Activated T-cell treated with anti-CD3 and anti-CD28 coated beads, Interleukin-2, amount 50 U/mL, for 24 hours (primary cell): ENCODE measurements around the gene NID2.

Experiments used
- DNase-seq: peaks from one replicate; pipeline ENCODE4 v3.0.0-alpha.2; 2020
- H3K27ac Mint-ChIP-seq: 2 replicates; pipeline ENCODE4 v1.8.0; 2020; ENCODE audit warnings: mild to moderate bottlenecking, mixed read lengths
- H3K27me3 Mint-ChIP-seq: 2 replicates; pipeline ENCODE4 v1.8.0; 2020; ENCODE audit warnings: mixed read lengths
- H3K36me3 Mint-ChIP-seq: 2 replicates; pipeline ENCODE4 v1.8.0; 2020; ENCODE audit warnings: low read depth, mixed read lengths
- H3K4me1 Mint-ChIP-seq: 2 replicates; pipeline ENCODE4 v1.8.0; 2020; ENCODE audit warnings: low read depth, mixed read lengths
- H3K4me3 Mint-ChIP-seq: 2 replicates; pipeline ENCODE4 v1.8.0; 2020; ENCODE audit warnings: mild to moderate bottlenecking, moderate library complexity, mixed read lengths
- H3K9me3 Mint-ChIP-seq: 2 replicates; pipeline ENCODE4 v1.8.0; 2020; ENCODE audit warnings: mixed read lengths

NID2 gene, protein sequence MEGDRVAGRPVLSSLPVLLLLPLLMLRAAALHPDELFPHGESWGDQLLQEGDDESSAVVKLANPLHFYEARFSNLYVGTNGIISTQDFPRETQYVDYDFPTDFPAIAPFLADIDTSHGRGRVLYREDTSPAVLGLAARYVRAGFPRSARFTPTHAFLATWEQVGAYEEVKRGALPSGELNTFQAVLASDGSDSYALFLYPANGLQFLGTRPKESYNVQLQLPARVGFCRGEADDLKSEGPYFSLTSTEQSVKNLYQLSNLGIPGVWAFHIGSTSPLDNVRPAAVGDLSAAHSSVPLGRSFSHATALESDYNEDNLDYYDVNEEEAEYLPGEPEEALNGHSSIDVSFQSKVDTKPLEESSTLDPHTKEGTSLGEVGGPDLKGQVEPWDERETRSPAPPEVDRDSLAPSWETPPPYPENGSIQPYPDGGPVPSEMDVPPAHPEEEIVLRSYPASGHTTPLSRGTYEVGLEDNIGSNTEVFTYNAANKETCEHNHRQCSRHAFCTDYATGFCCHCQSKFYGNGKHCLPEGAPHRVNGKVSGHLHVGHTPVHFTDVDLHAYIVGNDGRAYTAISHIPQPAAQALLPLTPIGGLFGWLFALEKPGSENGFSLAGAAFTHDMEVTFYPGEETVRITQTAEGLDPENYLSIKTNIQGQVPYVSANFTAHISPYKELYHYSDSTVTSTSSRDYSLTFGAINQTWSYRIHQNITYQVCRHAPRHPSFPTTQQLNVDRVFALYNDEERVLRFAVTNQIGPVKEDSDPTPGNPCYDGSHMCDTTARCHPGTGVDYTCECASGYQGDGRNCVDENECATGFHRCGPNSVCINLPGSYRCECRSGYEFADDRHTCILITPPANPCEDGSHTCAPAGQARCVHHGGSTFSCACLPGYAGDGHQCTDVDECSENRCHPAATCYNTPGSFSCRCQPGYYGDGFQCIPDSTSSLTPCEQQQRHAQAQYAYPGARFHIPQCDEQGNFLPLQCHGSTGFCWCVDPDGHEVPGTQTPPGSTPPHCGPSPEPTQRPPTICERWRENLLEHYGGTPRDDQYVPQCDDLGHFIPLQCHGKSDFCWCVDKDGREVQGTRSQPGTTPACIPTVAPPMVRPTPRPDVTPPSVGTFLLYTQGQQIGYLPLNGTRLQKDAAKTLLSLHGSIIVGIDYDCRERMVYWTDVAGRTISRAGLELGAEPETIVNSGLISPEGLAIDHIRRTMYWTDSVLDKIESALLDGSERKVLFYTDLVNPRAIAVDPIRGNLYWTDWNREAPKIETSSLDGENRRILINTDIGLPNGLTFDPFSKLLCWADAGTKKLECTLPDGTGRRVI (N-terminal part only)

GRCh38 chr14:52068615-52069306 lies at the start of gene NID2:
Gene NID2, minus strand, starts transcription at chr14:52069059. Its CDS starts 65 bp downstream, at chr14:52068994.
- peak within 1 kb of the TSS; percentile 69 for H3K4me3 Mint-ChIP-seq
- peaks cover 28% of the 10 kb centered on the region for H3K4me1 Mint-ChIP-seq
- H3K36me3 Mint-ChIP-seq = no peaks in the 10 kb centered on the region
- no peak within 1 kb of the TSS for H3K27ac Mint-ChIP-seq
- DNase-seq = peak; percentile 69
- no peaks in the 10 kb centered on the region for H3K9me3 Mint-ChIP-seq
- peaks cover 59% of the 10 kb centered on the region for H3K27me3 Mint-ChIP-seq

GRCh38 chr14:52117111-52117832 lies 48.4 kb upstream of the NID2 start:
- Mint-ChIP-seq H3K4me1 (no peaks in the 10 kb centered on the region), H3K9me3 (no peaks in the 10 kb centered on the region), H3K36me3 (no peaks in the 10 kb centered on the region), H3K27ac (no peak overlapping the region), H3K4me3 (no peak overlapping the region), H3K27me3 (no peaks in the 10 kb centered on the region)
- DNase-seq = no peak

GRCh38 chr14:52115286-52115685 lies 46.4 kb upstream of the NID2 start:
- H3K27me3 Mint-ChIP-seq = no peaks in the 10 kb centered on the region

GRCh38 chr14:52112336-52113018 lies 43.6 kb upstream of the NID2 start:
- no peaks in the 10 kb centered on the region for H3K9me3 Mint-ChIP-seq
- H3K4me1 Mint-ChIP-seq = no peaks in the 10 kb centered on the region
- no peak for DNase-seq
- H3K4me3 Mint-ChIP-seq = no peak overlapping the region
- no peaks in the 10 kb centered on the region for H3K36me3 Mint-ChIP-seq
- H3K27me3 Mint-ChIP-seq = no peaks in the 10 kb centered on the region
- no peak overlapping the region for H3K27ac Mint-ChIP-seq

More at GRCh38 chr14:52115286-52115685, 46.4 kb upstream of the NID2 start:
- no peak overlapping the region for H3K27ac Mint-ChIP-seq
- DNase-seq = no peak
- no peaks in the 10 kb centered on the region for H3K36me3 Mint-ChIP-seq
- H3K4me1 Mint-ChIP-seq = no peaks in the 10 kb centered on the region
- H3K4me3 Mint-ChIP-seq = no peak overlapping the region
- no peaks in the 10 kb centered on the region for H3K9me3 Mint-ChIP-seq

DNA sequence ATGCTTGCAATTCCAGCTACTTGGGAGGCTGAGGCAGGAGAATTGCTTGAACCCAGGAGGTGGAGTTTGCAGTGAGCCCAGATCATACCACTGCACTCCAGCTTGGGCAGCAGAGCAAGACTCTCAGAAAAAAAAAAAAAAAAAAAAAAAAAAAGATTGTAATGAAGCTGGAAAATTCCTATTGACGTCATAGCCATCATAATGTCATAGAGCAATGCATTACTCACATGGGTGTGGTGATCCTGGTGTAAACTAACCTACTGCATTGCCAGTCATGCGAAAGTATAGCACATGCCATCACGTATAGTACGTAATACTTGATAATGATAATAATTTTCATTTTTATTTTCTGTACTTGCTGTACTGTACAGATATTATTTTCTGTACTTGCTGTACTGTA lies 42.7 kb upstream of the NID2 start:
- no peak for DNase-seq
- no peaks in the 10 kb centered on the region for H3K9me3 Mint-ChIP-seq

DNA sequence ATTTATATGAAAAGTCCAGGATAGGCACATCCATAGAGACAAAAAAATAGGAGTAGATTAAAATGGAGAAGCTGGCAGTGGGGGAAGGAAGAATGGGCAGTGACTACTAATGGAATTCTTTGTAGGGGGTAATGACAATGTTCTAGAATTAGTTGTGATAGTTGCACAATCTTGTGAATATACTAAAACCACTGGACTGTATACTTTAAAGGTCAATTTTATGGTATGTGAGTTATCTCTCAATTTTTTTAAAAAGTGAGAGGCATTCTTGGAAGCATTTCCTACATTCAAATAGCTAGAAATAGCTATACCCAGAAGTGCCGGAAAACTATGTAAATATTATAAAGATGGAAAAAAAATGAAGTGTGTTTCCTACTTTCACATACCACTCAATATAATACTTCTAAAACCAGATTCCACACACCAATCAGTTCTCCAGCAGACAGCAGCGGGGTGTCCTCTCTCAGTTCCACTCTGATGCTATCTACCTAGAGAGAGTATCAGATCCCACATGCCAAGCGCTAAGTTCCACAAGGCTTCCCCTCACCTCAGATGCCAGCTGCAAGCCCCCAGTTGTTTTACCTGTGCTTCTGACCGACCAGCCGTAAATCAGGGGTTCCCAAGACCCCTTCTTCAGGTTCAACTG lies 41.7 kb upstream of the NID2 start:
- Mint-ChIP-seq H3K36me3 (no peaks in the 10 kb centered on the region), H3K4me3 (no peak overlapping the region), H3K9me3 (no peaks in the 10 kb centered on the region), H3K4me1 (no peaks in the 10 kb centered on the region), H3K27me3 (no peaks in the 10 kb centered on the region), H3K27ac (no peak overlapping the region)
- no peak for DNase-seq

More for the DNA sequence above, 42.7 kb upstream of the NID2 start:
- H3K4me1 Mint-ChIP-seq = no peaks in the 10 kb centered on the region
- H3K36me3 Mint-ChIP-seq = no peaks in the 10 kb centered on the region
- H3K4me3 Mint-ChIP-seq = no peak overlapping the region
- no peaks in the 10 kb centered on the region for H3K27me3 Mint-ChIP-seq
- H3K27ac Mint-ChIP-seq = no peak overlapping the region

DNA sequence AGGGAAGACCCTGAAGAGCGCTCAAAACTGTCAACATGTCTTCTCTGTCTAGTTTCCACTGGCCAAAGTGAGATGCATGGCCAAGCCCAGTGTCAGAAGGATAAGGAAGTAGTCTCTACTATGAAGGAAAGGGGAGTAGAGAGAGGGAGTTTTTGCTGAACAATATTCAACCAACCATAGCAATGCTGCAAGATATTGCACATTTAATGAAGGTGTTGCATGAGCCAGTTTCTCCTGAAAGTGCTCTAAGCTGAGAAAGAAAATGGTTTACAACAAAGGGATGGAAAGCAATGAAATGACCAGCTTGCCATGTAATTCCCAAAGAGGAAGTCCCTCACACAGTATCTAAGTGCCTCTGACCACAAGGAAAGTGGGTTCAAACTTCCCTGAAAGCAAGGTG lies 40.0 kb upstream of the NID2 start:
- DNase-seq = no peak
- Mint-ChIP-seq H3K4me3 (no peak overlapping the region), H3K9me3 (no peaks in the 10 kb centered on the region), H3K4me1 (no peaks in the 10 kb centered on the region), H3K36me3 (no peaks in the 10 kb centered on the region), H3K27me3 (no peaks in the 10 kb centered on the region), H3K27ac (no peak overlapping the region)

DNA sequence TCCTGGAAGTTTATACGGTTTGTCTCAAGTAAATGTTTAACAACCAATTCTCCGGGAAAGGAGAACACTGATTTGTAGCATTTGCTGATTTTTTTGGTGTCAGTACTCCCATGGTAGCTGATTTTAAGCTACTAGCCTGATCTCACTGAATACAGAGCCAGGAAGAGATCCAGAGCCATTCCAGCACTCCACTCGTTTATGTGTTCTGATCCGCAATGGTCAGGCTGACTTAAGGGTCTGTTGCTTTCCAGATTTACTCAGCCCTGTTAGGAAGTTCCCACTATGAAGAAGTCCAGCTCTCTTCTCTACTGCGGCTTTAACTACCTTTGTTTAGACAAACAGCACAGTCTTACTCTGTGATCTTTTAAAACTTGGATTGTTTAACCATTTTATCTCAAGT lies 38.0 kb upstream of the NID2 start:
- H3K4me1 Mint-ChIP-seq = no peaks in the 10 kb centered on the region
- H3K27ac Mint-ChIP-seq = no peak overlapping the region
- DNase-seq = no peak
- H3K27me3 Mint-ChIP-seq = no peaks in the 10 kb centered on the region
- no peak overlapping the region for H3K4me3 Mint-ChIP-seq
- H3K36me3 Mint-ChIP-seq = no peaks in the 10 kb centered on the region
- H3K9me3 Mint-ChIP-seq = no peaks in the 10 kb centered on the region

DNA sequence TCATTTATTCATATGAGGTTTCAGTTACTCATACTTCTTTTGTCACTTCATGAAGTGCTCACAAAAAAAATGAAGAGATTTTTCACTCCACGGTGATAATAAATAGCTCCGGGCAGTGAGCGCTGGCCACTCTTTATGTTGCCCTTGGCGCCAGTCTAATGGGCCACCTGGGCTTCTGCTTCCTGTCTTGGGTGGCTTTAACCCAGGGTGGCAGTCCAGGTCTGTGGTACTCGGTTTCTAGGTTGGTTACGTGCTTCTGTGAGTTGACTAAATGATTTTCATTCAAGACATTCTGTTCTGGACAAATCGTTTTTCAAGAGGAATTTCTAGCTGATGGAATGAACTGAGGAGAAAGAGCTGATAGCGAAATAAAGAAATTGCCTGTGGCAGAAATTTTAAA lies 34.6 kb upstream of the NID2 start:
- H3K36me3 Mint-ChIP-seq = no peaks in the 10 kb centered on the region
- H3K9me3 Mint-ChIP-seq = no peaks in the 10 kb centered on the region
- H3K4me3 Mint-ChIP-seq = no peak overlapping the region
- H3K27ac Mint-ChIP-seq = no peak overlapping the region
- H3K27me3 Mint-ChIP-seq = no peaks in the 10 kb centered on the region
- DNase-seq = no peak
- no peaks in the 10 kb centered on the region for H3K4me1 Mint-ChIP-seq

GRCh38 chr14:52095794-52096193 lies 26.9 kb upstream of the NID2 start:
- Mint-ChIP-seq H3K36me3 (no peaks in the 10 kb centered on the region), H3K27ac (no peak overlapping the region), H3K27me3 (peaks cover 10% of the 10 kb centered on the region), H3K4me1 (no peaks in the 10 kb centered on the region), H3K4me3 (no peak overlapping the region), H3K9me3 (no peaks in the 10 kb centered on the region)
- DNase-seq = no peak

DNA sequence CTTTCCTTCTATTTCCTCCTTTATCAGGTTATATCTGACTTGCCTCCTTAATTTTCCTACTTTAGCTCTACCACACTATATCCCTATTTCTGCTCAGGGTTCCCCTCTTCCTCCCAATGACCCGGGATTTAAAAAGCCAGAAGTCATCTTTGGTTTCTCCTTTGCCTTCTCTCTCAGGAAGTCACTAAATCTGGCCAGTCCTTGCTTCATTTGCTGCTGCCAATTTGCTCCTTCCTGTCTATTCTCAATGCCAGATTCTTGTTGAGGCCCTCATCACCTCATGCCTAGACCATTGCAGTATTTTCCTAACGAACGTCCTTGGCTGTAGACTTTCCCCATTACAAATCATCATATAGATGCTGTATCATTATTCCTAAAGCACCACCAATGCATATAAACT lies 26.5 kb upstream of the NID2 start:
- Mint-ChIP-seq H3K4me1 (no peaks in the 10 kb centered on the region), H3K4me3 (no peak overlapping the region), H3K27ac (no peak overlapping the region), H3K9me3 (no peaks in the 10 kb centered on the region), H3K27me3 (peaks cover 14% of the 10 kb centered on the region), H3K36me3 (no peaks in the 10 kb centered on the region)
- no peak for DNase-seq

- no peak for DNase-seq
- Mint-ChIP-seq H3K27ac (no peak overlapping the region), H3K27me3 (peaks cover 19% of the 10 kb centered on the region)
These were observed 25.9 kb upstream of the NID2 start for GRCh38 chr14:52094546-52095271.

More at GRCh38 chr14:52094546-52095271, 25.9 kb upstream of the NID2 start:
- no peaks in the 10 kb centered on the region for H3K36me3 Mint-ChIP-seq
- H3K4me3 Mint-ChIP-seq = no peak overlapping the region
- H3K9me3 Mint-ChIP-seq = no peaks in the 10 kb centered on the region
- H3K4me1 Mint-ChIP-seq = no peaks in the 10 kb centered on the region
